DND-41 (cell line): Measurements from ENCODE around the gene RALGPS1.

Experiments used
- EZH2 ChIP-seq: IDR thresholded peaks from 3 replicates; pipeline ENCODE4 v1.6.1; 2012; ENCODE audit warnings: borderline replicate concordance, low read depth, mild to moderate bottlenecking, moderate library complexity, low read length, inconsistent platforms; ENCODE audit not compliant: severe bottlenecking
- TF ChIP-seq, protein P1 (sequence below): IDR thresholded peaks from 2 replicates; pipeline ENCODE4 v1.5.1; 2012; ENCODE audit warnings: borderline replicate concordance, low read length, moderate library complexity, mild to moderate bottlenecking; ENCODE audit not compliant: poor library complexity, severe bottlenecking; ENCODE audit errors: extremely low read depth

GRCh38 chr9:127192744-127193143 is 278.2 kb downstream of the RALGPS1 start:
- TF ChIP-seq, protein P1, sequence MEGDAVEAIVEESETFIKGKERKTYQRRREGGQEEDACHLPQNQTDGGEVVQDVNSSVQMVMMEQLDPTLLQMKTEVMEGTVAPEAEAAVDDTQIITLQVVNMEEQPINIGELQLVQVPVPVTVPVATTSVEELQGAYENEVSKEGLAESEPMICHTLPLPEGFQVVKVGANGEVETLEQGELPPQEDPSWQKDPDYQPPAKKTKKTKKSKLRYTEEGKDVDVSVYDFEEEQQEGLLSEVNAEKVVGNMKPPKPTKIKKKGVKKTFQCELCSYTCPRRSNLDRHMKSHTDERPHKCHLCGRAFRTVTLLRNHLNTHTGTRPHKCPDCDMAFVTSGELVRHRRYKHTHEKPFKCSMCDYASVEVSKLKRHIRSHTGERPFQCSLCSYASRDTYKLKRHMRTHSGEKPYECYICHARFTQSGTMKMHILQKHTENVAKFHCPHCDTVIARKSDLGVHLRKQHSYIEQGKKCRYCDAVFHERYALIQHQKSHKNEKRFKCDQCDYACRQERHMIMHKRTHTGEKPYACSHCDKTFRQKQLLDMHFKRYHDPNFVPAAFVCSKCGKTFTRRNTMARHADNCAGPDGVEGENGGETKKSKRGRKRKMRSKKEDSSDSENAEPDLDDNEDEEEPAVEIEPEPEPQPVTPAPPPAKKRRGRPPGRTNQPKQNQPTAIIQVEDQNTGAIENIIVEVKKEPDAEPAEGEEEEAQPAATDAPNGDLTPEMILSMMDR: no peak
- TF ChIP-seq EZH2: no peak
